Stimulated activated CD4-positive, alpha-beta T cell treated with anti-CD3 and anti-CD28 coated beads, Interleukin-4, amount 100 ng/mL, for 24 hours (primary cell): Measurements from ENCODE around the gene CEACAM7.

ENCODE experiments used
- DNase-seq: peaks from one replicate; pipeline ENCODE4 v3.0.0-alpha.2; 2020

CEACAM7 gene

GRCh38 chr19:41646589-41647204 is 41.4 kb downstream of the CEACAM7 start:
- peak; percentile 48 for DNase-seq

- DNase-seq = peak; percentile 83
These were observed 46.1 kb downstream of the CEACAM7 start for GRCh38 chr19:41641879-41642485.

- DNase-seq = no peak
These were observed 49.4 kb downstream of the CEACAM7 start for GRCh38 chr19:41638641-41639081.

GRCh38 chr19:41637484-41637883 is 50.6 kb downstream of the CEACAM7 start:
- DNase-seq = no peak

GRCh38 chr19:41627966-41628675 is 59.9 kb downstream of the CEACAM7 start:
- DNase-seq = no peak

- no peak for DNase-seq
These were observed 61.2 kb downstream of the CEACAM7 start, which contains the start of gene CEACAM4 for GRCh38 chr19:41626877-41627276. Gene CEACAM4, minus strand, starts transcription at chr19:41627074. Its CDS starts 111 bp downstream, at chr19:41626963.

GRCh38 chr19:41626278-41626677 is 61.8 kb downstream of the CEACAM7 start:
- DNase-seq = no peak

GRCh38 chr19:41624937-41625336 is 63.1 kb downstream of the CEACAM7 start:
- no peak for DNase-seq

- no peak for DNase-seq
These were observed 63.6 kb downstream of the CEACAM7 start for GRCh38 chr19:41624515-41624914.

- no peak for DNase-seq
These were observed 64.7 kb downstream of the CEACAM7 start for GRCh38 chr19:41623360-41623759.
